Measurements from ENCODE around the gene DENND2D.

DNA sequence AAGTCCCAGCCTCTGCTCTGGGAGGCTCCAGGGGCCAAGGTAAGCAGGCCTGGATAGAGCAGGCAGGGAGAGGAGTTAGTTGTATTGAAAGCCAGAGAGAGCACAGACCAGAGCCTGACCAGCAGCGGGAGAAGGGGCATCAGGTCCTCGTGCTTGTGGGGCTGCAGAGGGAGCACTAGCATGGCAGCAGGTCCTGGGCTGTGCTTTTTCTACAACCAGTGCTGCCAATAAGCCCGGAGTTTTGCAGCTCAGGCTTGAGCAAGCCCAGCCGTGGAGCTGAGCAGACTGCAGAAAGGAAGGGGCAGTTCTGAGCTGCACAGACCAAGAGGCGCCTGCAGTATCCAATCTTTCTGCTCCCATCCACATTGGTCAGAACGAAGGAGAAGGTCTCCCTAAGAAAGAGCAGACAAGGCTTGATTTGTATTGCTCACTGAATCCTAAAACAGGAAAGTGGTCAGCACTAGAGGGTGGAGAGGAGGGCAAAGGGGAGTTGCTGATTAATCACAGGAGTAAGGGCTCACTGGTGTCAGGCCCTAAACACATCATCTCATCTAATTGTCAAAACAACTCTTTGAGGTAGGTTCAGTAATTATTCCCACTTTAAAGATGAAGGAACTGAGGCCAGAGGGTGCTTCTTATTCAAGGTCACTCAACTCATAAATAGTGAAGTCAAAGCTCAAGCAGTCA lies 2.7 kb downstream of the DENND2D start:
- TF ChIP-seq, protein P1, sequence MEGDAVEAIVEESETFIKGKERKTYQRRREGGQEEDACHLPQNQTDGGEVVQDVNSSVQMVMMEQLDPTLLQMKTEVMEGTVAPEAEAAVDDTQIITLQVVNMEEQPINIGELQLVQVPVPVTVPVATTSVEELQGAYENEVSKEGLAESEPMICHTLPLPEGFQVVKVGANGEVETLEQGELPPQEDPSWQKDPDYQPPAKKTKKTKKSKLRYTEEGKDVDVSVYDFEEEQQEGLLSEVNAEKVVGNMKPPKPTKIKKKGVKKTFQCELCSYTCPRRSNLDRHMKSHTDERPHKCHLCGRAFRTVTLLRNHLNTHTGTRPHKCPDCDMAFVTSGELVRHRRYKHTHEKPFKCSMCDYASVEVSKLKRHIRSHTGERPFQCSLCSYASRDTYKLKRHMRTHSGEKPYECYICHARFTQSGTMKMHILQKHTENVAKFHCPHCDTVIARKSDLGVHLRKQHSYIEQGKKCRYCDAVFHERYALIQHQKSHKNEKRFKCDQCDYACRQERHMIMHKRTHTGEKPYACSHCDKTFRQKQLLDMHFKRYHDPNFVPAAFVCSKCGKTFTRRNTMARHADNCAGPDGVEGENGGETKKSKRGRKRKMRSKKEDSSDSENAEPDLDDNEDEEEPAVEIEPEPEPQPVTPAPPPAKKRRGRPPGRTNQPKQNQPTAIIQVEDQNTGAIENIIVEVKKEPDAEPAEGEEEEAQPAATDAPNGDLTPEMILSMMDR (IDR thresholded peaks at IDR 0.05; ENCODE audit: low read length), result peak; percentile 52
- TF ChIP-seq EZH2 (IDR thresholded peaks at IDR 0.05; ENCODE audit: borderline replicate concordance, low read length), result no peak

Measured in OCI-LY1 (cell line).